ENCODE measurements around the gene NES.
A peak's percentile ranks its signal among the peaks of the same experiment; 100 is the strongest.
"Not testable (repeated sequence)": the region's sequence is repeated elsewhere in the genome, so short reads cannot be mapped to it uniquely, and the experiment has no call there.

NES gene

GRCh38 chr1:156646738-156647211 is 30.4 kb downstream of the NES start:
- no peak for DNase-seq (ENCODE audit: low read depth)

- no peak for DNase-seq (ENCODE audit: low read depth)
Measured at GRCh38 chr1:156645666-156646065, 31.5 kb downstream of the NES start.

GRCh38 chr1:156645056-156645455 is 32.2 kb downstream of the NES start:
- no peak for DNase-seq (ENCODE audit: low read depth)

DNA sequence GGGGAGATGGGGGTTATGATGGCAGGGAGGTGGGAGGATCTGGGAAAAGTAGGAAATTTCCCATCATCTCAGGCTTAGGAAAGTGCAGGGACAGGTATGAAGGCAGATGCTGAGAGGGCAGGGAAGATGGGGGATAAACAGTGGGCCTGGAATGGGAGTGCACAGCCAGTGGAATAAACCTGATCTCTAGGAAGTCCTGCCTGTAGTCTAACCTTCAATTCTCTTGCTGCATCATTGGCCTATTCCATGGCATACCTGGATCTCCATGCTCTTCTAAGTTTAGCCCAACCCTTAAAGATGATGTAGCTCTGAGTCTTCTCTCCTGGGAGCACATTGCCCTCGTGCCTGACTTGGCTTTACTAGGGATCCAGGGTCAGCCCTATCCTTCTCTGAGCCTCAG is 32.6 kb downstream of the NES start:
- no peak for DNase-seq (ENCODE audit: low read depth)

GRCh38 chr1:156644146-156644545 is 33.1 kb downstream of the NES start:
- no peak for DNase-seq (ENCODE audit: low read depth)

DNA sequence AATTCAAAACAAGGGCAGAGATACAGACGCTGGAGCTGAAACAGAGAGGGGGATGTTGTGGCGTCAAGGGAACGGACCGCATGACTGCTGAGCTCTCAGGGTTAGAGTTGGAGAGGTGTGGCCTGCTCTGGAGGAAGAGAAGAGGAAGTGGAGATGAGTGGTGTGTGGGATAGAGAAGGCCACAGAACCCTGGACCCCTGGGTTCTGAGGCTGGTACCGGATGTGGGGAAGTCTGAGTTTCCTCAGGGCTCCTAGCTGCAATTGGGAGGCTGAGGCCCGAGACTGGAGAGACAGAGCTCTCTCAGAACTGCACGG is 33.5 kb downstream of the NES start:
- DNase-seq (ENCODE audit: low read depth): no peak

DNA sequence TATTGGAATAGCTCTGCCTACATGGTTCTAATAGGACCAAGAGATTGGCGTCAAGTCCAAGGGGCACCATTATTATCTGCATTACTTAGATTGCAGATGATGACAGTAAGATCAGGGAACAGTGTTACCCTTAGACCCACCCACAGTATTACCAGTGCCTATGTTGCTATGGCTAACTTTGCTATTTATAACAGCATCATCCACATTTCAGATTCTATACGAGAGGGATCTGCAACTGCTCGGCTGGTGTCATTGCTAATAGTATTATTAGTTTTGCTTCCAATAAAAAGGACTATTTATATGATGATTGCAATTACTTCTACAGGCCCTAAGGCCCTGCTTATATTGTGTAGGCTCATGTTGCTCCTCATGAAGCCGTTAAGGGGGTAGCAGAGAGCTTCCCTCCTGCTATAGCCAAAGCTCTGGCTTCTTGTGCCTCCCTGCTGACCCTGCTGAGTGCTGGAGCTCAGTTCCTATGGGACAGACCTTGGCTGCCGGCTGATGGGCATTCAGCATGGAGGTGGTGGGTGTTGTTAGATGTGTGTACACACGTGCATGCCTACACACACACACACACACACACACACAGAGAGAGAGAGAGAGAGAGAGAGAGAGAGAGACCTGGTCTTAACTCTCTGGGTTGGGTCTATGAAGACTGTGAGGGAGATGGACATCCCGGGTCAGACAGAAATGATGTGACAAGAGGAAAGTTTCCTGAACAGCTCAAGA is 34.0 kb downstream of the NES start:
- no peak for DNase-seq (ENCODE audit: low read depth)

DNA sequence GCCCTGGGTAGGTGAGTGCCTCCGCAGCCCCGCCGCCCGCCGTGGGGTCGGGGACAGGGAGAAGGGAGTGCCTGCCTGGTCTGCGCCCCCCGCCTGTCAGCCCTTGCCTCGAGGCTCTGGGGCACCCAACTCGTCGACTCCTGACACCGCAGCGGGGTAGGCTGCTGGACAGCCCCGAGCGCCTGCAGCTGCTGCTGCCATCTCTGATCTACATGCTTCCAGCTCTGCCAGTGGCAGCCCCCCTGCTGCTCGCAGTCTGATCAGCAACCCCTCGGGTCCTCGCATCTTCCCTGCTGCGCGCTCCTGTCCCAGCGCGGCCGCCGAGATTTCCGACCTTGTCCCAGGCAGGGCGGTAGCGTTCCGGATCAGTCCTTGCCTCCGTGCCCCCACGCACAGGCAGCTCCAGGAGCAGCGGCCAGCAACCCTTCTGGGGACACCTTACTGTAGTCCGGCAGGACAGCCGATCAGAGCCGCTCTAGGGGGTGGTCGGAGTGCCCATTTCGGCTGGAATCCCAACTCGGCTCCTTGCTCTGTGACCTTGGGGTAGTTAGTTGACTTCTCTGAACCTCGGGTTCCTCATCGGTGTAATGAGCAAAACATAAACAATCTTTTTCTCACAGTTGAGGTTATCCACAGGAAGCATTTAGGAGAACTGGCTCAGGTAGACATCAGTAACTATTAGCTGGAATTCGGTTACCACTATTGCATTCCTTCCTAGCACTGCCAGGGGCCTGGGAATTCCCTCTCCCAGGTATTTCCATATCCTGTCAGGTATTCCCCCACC is 34.8 kb downstream of the NES start:
- no peak for DNase-seq (ENCODE audit: low read depth)

GRCh38 chr1:156641761-156642264 is 35.4 kb downstream of the NES start, which contains the start of gene BCAN:
Gene BCAN, plus strand, starts transcription at chr1:156642117. Its CDS starts 3,938 bp downstream, at chr1:156646055.
- DNase-seq (ENCODE audit: low read depth): no peak

DNA sequence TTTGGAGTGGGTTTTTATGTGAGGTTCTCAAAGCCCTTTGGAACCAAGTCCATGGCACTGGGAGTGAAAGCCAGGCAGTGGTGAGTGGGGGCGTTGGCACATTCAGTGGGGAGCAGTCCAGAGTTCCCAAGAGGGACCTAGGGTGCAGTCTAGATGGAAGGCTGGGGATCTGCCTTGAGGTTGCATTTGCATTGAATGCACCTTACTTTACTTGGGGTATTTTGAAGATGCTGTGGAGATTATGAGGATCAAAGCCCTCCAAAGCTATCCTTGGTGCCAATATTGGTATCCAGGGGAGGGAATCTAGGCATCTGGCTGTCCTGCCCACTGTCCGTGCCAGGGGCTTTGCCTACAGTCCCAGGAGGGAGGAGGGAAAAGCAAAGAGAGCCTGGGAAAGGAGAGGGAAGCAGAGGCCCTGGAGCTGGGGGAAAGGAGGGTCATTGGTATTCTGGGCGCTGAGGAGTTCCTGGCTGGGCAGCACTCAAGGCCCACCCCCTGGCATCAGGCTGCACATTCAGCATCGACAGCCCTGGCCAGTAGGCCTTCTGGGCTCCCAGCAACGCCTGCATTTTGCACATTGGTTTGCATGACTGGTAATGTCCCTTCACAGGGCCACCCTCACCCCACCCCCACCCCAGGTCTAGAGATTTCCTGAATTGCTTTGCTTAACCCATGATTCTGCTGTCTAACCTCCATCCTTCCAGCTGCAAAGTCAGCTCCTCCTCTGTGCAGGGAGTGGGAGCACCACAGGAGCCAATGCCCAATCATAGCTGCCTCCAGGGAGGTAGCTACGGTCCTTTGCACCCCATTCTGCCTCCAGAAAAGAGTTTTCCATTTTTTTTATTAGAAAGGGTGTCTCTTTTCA is 36.1 kb downstream of the NES start:
- no peak for DNase-seq (ENCODE audit: low read depth)

DNA sequence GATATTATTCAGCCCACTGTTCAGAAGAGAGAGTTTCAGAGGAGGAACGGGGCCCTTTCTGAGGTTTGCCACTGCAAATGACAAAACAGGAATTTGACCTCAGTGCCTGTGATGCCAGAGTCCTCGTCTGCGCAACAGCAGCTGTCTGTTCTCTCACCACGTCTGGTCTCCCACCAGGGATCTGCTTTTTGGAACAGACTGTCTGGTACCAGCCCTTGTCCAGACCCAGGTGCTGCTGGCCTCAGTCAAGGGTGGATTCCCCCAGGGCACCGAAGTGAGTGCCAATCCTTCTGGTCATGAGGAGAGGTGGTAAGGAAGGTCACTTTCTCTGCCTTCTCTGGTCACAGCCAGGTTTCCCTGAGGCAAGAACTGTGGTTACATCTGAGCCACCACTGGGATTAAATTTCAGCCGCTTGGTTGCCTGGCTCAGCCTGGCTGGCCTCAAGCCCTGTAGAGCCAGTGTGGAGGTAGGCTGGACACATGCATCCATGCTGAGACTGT is 37.6 kb downstream of the NES start:
- no peak for DNase-seq (ENCODE audit: low read depth)

DNA sequence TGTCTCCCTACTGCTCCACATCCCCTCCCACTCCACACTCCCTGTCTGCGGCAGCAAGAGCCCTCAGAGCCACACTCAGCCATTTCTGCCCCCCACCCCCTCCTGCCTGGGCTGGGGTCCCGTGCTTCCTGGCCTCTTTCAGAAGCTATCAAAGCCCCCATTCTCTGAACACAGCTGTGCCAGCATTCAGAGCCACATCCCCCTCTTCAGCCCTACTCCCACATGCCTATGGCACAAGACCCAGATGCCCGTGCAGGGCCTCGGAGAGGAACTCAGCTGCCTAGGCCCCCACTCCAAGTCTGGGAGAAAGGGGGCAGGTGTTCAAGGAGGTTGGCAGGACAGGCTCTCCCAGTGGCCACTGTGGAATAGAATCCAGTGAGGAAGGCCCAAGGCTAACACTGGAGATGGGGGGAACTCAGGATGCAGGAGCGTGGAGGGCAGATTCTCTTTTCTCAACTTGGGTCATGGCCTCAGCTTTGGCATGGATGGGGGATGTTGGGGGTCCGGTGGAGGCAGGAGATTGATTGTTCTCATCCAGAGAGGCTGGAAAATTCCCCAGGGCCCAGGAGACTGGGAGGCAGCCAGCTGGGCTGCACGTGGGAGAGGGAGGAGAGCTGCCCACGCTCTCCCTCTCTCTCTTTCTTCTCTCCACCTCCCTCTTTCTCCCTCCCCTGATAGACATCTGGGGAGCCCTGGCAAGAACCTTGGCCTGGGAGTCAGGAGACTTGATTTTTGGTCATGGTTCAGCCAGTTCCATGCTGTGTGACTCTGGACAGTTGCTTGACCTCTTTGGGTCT is 38.8 kb downstream of the NES start:
- DNase-seq (ENCODE audit: low read depth): no peak

GRCh38 chr1:156632355-156632754 is 44.9 kb downstream of the NES start:
- DNase-seq (ENCODE audit: low read depth): no peak

DNA sequence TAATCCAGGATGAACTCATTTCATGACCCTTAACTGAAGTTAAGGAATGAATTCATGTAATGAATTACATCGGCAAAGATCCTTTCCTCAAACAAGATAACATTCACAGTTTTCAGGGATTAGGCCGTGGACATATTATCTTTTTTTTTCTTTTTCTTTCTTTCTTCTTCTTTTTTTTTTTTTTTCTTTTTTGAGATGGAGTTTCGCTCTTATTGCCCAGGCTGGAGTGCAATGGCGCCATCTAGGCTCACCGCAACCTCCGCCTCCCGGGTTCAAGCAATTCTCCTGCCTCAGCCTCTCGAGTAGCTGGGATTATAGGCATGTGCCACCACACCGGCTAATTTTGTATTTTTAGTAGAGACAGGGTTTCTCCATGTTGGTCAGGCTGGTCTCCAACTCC is 46.1 kb downstream of the NES start:
- not testable (repeated sequence) for DNase-seq (ENCODE audit: low read depth)

- DNase-seq (ENCODE audit: low read depth): no peak
Measured at GRCh38 chr1:156629823-156630449, 47.3 kb downstream of the NES start.

DNA sequence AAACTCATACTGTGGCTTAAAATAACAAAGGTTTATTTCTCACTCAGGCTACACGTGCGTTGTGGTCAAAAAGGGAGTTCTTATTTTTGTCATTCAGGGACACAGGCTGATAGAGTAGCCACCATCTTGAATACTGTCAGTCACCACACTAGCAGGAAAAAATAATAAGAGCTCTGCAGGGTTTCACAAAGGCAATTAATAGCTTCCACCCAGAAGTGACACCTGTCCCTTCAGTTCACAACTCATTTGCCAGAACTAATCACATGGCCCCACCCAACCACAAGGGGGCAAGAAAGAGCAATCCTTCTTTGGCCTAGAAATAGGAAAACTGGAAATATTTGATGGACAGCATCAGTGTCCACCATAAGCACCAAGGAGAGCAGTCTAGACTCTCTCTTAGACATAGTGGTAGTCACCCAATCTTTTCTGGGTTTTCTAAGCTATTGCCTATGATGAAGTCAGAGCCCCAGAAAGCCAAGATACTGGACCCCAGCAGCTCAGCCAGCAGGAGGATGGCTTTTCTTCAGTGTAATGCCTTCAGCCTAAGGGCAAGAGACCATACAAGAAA is 49.8 kb downstream of the NES start:
- no peak for DNase-seq (ENCODE audit: low read depth)

DNA sequence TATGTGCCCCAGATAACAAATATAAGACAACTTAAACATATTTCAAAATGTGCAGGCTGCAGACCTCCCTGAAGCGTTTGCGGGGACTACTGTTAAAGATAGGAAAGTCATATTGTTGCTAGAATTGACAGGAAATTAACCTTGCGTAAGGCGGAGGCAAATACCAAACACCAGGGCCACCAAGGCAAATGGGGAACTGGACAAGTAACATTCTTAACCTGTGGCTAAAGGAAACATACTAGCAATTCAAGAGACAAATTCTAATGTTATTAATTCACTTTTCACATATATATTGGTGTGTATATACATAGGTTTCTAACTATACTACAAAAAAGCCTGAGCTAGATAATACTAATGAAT is 51.1 kb downstream of the NES start:
- no peak for DNase-seq (ENCODE audit: low read depth)

- peak; percentile 54 for DNase-seq (ENCODE audit: low read depth)
Measured at GRCh38 chr1:156625436-156626078, 51.6 kb downstream of the NES start.

DNA sequence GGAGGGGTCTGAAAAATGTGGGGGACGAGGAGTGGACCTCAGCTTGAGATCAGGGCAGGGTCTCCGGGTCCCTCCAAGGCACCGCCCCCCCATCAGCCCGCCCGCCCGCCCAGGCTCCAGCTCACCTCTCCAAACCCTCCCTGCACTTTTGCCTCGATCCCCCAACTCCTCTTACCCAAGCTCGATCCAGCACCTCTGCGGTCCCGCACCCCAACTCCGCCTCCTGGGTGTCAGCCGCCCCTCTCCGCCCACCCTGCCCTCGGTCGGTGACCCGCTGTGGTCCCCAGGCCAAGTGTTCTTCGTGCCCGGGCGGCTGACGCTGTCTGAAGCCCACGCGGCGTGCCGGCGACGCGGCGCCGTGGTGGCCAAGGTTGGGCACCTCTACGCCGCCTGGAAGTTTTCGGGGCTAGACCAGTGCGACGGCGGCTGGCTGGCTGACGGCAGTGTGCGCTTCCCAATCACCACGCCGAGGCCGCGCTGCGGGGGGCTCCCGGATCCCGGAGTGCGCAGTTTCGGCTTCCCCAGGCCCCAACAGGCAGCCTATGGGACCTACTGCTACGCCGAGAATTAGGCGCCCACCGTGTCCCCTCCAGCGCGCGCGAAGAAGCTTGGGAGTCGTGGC is 52.3 kb downstream of the NES start:
- no peak for DNase-seq (ENCODE audit: low read depth)

Measured in T follicular helper cell (primary cell).